MM.1S (cell line): ENCODE results near the gene VSTM4.

ENCODE experiments used
- EZH2 ChIP-seq: fragments of 300-600 bp; sonication (generic); optimal IDR thresholded peaks from 2 replicates; pipeline ENCODE3; 2017; ENCODE audit warnings: low read depth, mild to moderate bottlenecking, antibody characterized with exemption, low read length, mixed read lengths
- EZH2phosphoT487 ChIP-seq: fragments of 300-600 bp; sonication (generic); IDR thresholded peaks from 2 replicates; pipeline ENCODE4 v1.6.1; 2018; ENCODE audit warnings: antibody characterized with exemption, low read length
- TF ChIP-seq, protein P1 (sequence below): fragments of 300-600 bp; sonication (generic); IDR thresholded peaks from 2 replicates; pipeline ENCODE4 v1.5.1; 2016; ENCODE audit warnings: antibody characterized with exemption, low read length, mixed read lengths

DNA sequence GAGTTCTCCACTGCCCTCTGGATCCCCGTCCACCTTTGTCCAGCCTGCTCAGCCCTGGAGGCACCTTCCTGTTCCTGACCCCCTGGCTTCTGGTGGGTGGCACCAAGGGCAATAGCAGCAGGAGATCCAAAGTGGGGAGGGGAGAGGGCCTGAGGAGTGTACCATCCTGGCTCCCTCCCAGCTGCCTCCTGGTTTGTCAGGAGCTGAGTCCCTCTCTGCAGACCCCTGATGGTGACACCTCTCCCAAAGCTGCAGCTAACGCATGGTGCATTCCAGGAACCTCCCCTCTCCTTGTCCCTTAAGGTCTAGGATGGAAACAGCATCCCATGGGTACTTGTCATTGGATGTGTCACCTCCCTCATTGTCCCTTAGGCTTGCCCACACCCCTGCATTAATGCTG lies 39.6 kb downstream of the VSTM4 start:
- TF ChIP-seq, protein P1, sequence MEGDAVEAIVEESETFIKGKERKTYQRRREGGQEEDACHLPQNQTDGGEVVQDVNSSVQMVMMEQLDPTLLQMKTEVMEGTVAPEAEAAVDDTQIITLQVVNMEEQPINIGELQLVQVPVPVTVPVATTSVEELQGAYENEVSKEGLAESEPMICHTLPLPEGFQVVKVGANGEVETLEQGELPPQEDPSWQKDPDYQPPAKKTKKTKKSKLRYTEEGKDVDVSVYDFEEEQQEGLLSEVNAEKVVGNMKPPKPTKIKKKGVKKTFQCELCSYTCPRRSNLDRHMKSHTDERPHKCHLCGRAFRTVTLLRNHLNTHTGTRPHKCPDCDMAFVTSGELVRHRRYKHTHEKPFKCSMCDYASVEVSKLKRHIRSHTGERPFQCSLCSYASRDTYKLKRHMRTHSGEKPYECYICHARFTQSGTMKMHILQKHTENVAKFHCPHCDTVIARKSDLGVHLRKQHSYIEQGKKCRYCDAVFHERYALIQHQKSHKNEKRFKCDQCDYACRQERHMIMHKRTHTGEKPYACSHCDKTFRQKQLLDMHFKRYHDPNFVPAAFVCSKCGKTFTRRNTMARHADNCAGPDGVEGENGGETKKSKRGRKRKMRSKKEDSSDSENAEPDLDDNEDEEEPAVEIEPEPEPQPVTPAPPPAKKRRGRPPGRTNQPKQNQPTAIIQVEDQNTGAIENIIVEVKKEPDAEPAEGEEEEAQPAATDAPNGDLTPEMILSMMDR, result no peak
- TF ChIP-seq EZH2, result no peak
- TF ChIP-seq EZH2phosphoT487, result no peak
